ENCODE data around the gene MCF2. TPM values are rescaled to one million over a fixed set of nuclear protein-coding genes. Genes with fewer than 3 reads are reported as not detected.

MCF2 gene
- total and polyA plus RNA-seq, 2 of the 4 experiments (the other 2 are of a cell fraction): 0.07 TPM; not detected in 1

- no peaks in the 10 kb centered on the region for H3K27me3 ChIP-seq (ENCODE audit: control insufficient read depth, insufficient read depth, low read length)
- H3K56ac ChIP-seq (ENCODE audit: extremely low read depth, insufficient read depth, low read length): no peak overlapping the region
- H3K79me1 ChIP-seq (ENCODE audit: low read depth in 1 of 2, low read length in 2 of 2): no peaks in the 10 kb centered on the region
- H3K36me3 ChIP-seq (ENCODE audit: control insufficient read depth, insufficient read depth, low read length): no peaks in the 10 kb centered on the region
- in situ Hi-C loops (cut with MboI; ENCODE audit: low sequenced_read_pairs) (no loop called here), intact Hi-C loops (cut with micrococcal nuclease) (loop anchor here (10.0 kb wide), 1 partner anchor 215 kb away; the partner anchor contains the start of gene ATP11C), dilution Hi-C loops (cut with HindIII; ENCODE audit: low sequenced_read_pairs, unreplicated experiment) (no loop called here)
- H3K4me2 ChIP-seq (ENCODE audit: low read depth, low read length): no peak overlapping the region
- BruUV-seq (replicated peaks): no TSS peak
- no peak overlapping the region for H2AK5ac ChIP-seq (ENCODE audit: low read depth, low read length)
- H2AFZ ChIP-seq (replicated peaks; ENCODE audit: low read length, poor library complexity): peak overlapping the region; percentile 69
- H3K23ac ChIP-seq (ENCODE audit: low read depth, low read length): no peak overlapping the region
- H4K8ac ChIP-seq (ENCODE audit: low read depth in 2 of 2, low read length in 2 of 2): peak overlapping the region in 1 of 2 experiments; percentile 72; a peak in 2 of 4 replicates
- no peaks in the 10 kb centered on the region; the same call in 1 of the 2 replicates for H3K9me1 ChIP-seq (ENCODE audit: insufficient read depth, low read length)
- no peak overlapping the region for H4K5ac ChIP-seq (ENCODE audit: low read depth, low read length)
- ATAC-seq (ENCODE audit: low read depth) (peak; percentile 96), DNase-seq (peak; percentile 68)
- no peak overlapping the region for H3K4me3 ChIP-seq (ENCODE audit: insufficient read depth, low read depth, low read length)
- CTCF ChIA-PET: interaction anchor here (0.7 kb wide), 1 partner anchor 103 kb away, joined by 5 read pairs; no protein-coding TSS in a partner anchor
- no peak overlapping the region for H2BK15ac ChIP-seq (ENCODE audit: low read depth, low read length)
- H3K9ac ChIP-seq (ENCODE audit: low read depth, low read length): no peak overlapping the region
- no peak overlapping the region for H3K14ac ChIP-seq (replicated peaks; ENCODE audit: low read depth, low read length)
- H2BK5ac ChIP-seq (ENCODE audit: low read depth, low read length, poor library complexity, severe bottlenecking): no peak overlapping the region
- no peaks in the 10 kb centered on the region for H3K4me1 ChIP-seq (ENCODE audit: control insufficient read depth, insufficient read depth, low read length)
- peak overlapping the region; percentile 60 for H2BK20ac ChIP-seq (ENCODE audit: low read depth, low read length)
- H3K27ac ChIP-seq (ENCODE audit: insufficient read depth, low read length): peak overlapping the region; percentile 28; the same call in 1 of the 2 replicates
- POLR2A ChIA-PET (ENCODE audit: unreplicated experiment): interaction anchor here (0.5 kb wide), 1 partner anchor 231 kb away, joined by 3 read pairs; no protein-coding TSS in a partner anchor
- peak overlapping the region; percentile 64 for H4K91ac ChIP-seq (ENCODE audit: insufficient read depth, low read depth, low read length)
- no peaks in the 10 kb centered on the region for H4K20me1 ChIP-seq (ENCODE audit: insufficient read depth, low read length)
- H3K4ac ChIP-seq (ENCODE audit: low read depth, low read length): peak overlapping the region; percentile 62; the same call in 1 of the 2 replicates
- no peak overlapping the region for H2AK9ac ChIP-seq (replicated peaks; ENCODE audit: low read depth, low read length, poor library complexity)
- no peak overlapping the region for H3K18ac ChIP-seq (ENCODE audit: low read depth, low read length)
- TF ChIP-seq CTCF (conservative IDR thresholded peaks at IDR 0.05; ENCODE audit: low read depth, low read length): no peak
- H2BK120ac ChIP-seq (ENCODE audit: low read depth, low read length): peak overlapping the region; percentile 80; the same call in 1 of the 2 replicates
- no CpG with 5 or more reads among the region's 5 CpGs for WGBS, 2 experiments (ENCODE audit: extremely low coverage in 2 of 2, insufficient read length in 1 of 2)
- H3K9me3 ChIP-seq (ENCODE audit: control insufficient read depth, insufficient read depth, low read length): no peaks in the 10 kb centered on the region
Observed at GRCh38 chrX:139720136-139720535, 12.2 kb upstream of the MCF2 start.
